ENCODE measurements around the gene KIAA0825. TPM values are rescaled to one million over a fixed set of nuclear protein-coding genes. Genes with fewer than 3 reads are reported as not detected.

KIAA0825 gene
- polyA plus RNA-seq, 1 donor from 2014 or later = 5.1 TPM

- Histone ChIP-seq H3K4me2 (ENCODE audit: low read length) (no peak overlapping the region), H3K36me3 (ENCODE audit: insufficient read depth, low read length) (no peaks in the 10 kb centered on the region), H3F3A (ENCODE audit: insufficient read depth, low read length, poor library complexity, severe bottlenecking) (peaks cover 7% of the 10 kb centered on the region), H3K9me3 (ENCODE audit: low read length) (no peaks in the 10 kb centered on the region), H4K20me1 (ENCODE audit: insufficient read depth) (no peaks in the 10 kb centered on the region), H3K9me2 (ENCODE audit: insufficient read depth, low read length) (no peaks in the 10 kb centered on the region), H3K9ac (ENCODE audit: low read length) (no peak overlapping the region), H3K27me3 (ENCODE audit: insufficient read depth, low read depth, low read length) (no peaks in the 10 kb centered on the region), H3K79me2 (replicated peaks; ENCODE audit: insufficient read depth, low read length) (no peaks in the 10 kb centered on the region), H3K27ac (ENCODE audit: low read length) (no peak overlapping the region), H3K4me3 (ENCODE audit: low read length) (no peak overlapping the region), H2AFZ (ENCODE audit: low read depth, low read length) (no peak overlapping the region)
- TF ChIP-seq EZH2 (IDR thresholded peaks at IDR 0.05; ENCODE audit: borderline replicate concordance, insufficient read depth, low read length, poor library complexity, severe bottlenecking) = no peak
- no peak for TF ChIP-seq EP300 (conservative IDR thresholded peaks at IDR 0.05; ENCODE audit: poor library complexity, severe bottlenecking)
- no peak for TF ChIP-seq CTCF (IDR thresholded peaks at IDR 0.05; ENCODE audit: poor library complexity, severe bottlenecking)
- TF ChIP-seq REST (IDR thresholded peaks at IDR 0.05; ENCODE audit: borderline replicate concordance) = no peak
- no peak for TF ChIP-seq RAD21 (conservative IDR thresholded peaks at IDR 0.05)
- no peak for TF ChIP-seq MXI1 (conservative IDR thresholded peaks at IDR 0.05; ENCODE audit: poor library complexity, severe bottlenecking)
- no peak for TF ChIP-seq TAF1 (IDR thresholded peaks at IDR 0.05; ENCODE audit: low read depth)
- no peak for TF ChIP-seq SMC3 (conservative IDR thresholded peaks at IDR 0.05; ENCODE audit: poor library complexity)
- no peak for TF ChIP-seq POLR2AphosphoS5 (IDR thresholded peaks at IDR 0.05)
These were observed 310.0 kb downstream of the KIAA0825 start for GRCh38 chr5:94308442-94308841.

GRCh38 chr5:94304146-94304545, 314.3 kb downstream of the KIAA0825 start:
- Histone ChIP-seq H3K36me3 (ENCODE audit: insufficient read depth, low read length) (no peaks in the 10 kb centered on the region), H3F3A (ENCODE audit: insufficient read depth, low read length, poor library complexity, severe bottlenecking) (no peaks in the 10 kb centered on the region), H3K79me2 (replicated peaks; ENCODE audit: insufficient read depth, low read length) (no peaks in the 10 kb centered on the region), H3K9me3 (ENCODE audit: low read length) (no peaks in the 10 kb centered on the region), H4K20me1 (ENCODE audit: insufficient read depth) (no peaks in the 10 kb centered on the region), H3K9ac (ENCODE audit: low read length) (no peak overlapping the region), H3K4me3 (ENCODE audit: low read length) (no peak overlapping the region), H3K27ac (ENCODE audit: low read length) (no peak overlapping the region), H2AFZ (ENCODE audit: low read depth, low read length) (no peak overlapping the region), H3K4me2 (ENCODE audit: low read length) (no peak overlapping the region), H3K27me3 (ENCODE audit: insufficient read depth, low read depth, low read length) (no peaks in the 10 kb centered on the region), H3K9me2 (ENCODE audit: insufficient read depth, low read length) (no peaks in the 10 kb centered on the region)
- peak; percentile 16 for TF ChIP-seq RAD21 (conservative IDR thresholded peaks at IDR 0.05)
- peak; percentile 90 for TF ChIP-seq POLR2AphosphoS5 (IDR thresholded peaks at IDR 0.05)
- no peak for TF ChIP-seq EP300 (conservative IDR thresholded peaks at IDR 0.05; ENCODE audit: poor library complexity, severe bottlenecking)
- TF ChIP-seq SMC3 (conservative IDR thresholded peaks at IDR 0.05; ENCODE audit: poor library complexity) = peak; percentile 20
- peak; percentile 47 for TF ChIP-seq REST (IDR thresholded peaks at IDR 0.05; ENCODE audit: borderline replicate concordance)
